Chondrocyte (in vitro differentiated cells): ENCODE results near the gene FAT1. TPM values are rescaled to one million over a fixed set of nuclear protein-coding genes. Genes with fewer than 3 reads are reported as not detected.

Source experiments
- DNase-seq: peaks from one replicate; pipeline ENCODE4 v3.0.0; 2021; ENCODE audit warnings: mixed read lengths, low spot score
- H3K27ac Mint-ChIP-seq: one replicate; pipeline ENCODE4 v1.8.0; 2021; ENCODE audit warnings: mild to moderate bottlenecking, moderate library complexity, mixed read lengths; ENCODE audit not compliant: unreplicated experiment
- H3K27me3 Mint-ChIP-seq: 2 replicates; pipeline ENCODE4 v1.8.0; 2021; ENCODE audit warnings: low read depth, mixed read lengths
- H3K36me3 Mint-ChIP-seq: 2 replicates; pipeline ENCODE4 v1.8.0; 2021; ENCODE audit warnings: low read depth, mixed read lengths
- H3K4me1 Mint-ChIP-seq: 2 replicates; pipeline ENCODE4 v1.8.0; 2021; ENCODE audit warnings: low read depth, mild to moderate bottlenecking, mixed read lengths
- H3K4me3 Mint-ChIP-seq: one replicate; pipeline ENCODE4 v1.8.0; 2021; ENCODE audit warnings: mild to moderate bottlenecking, moderate library complexity, mixed read lengths; ENCODE audit not compliant: unreplicated experiment
- H3K9me3 Mint-ChIP-seq: 2 replicates; pipeline ENCODE4 v1.8.0; 2021; ENCODE audit warnings: low read depth, mixed read lengths
- CTCF ChIP-seq: fragments of 200-600 bp; sonication (generic); IDR thresholded peaks from 2 replicates; pipeline ENCODE4 v1.5.0; 2021; ENCODE audit warnings: antibody characterized with exemption, mild to moderate bottlenecking, moderate library complexity
- total RNA-seq: library from RNA; stranded (reverse); gene quantifications from 3 replicates; pipeline ENCODE4 v1.2.1, GENCODE V29; 2021

Gene FAT1
- total RNA-seq, 1 donor from 2014 or later: 671 TPM

- DNase-seq: no peak
- H3K27me3 Mint-ChIP-seq: no peaks in the 10 kb centered on the region
- no peaks in the 10 kb centered on the region for H3K9me3 Mint-ChIP-seq
- H3K4me1 Mint-ChIP-seq: peaks cover 38% of the 10 kb centered on the region
- peak; percentile 90 for TF ChIP-seq CTCF
- H3K4me3 Mint-ChIP-seq: peak overlapping the region; percentile 95
- peak overlapping the region; percentile 98 for H3K27ac Mint-ChIP-seq
- peaks cover 6% of the 10 kb centered on the region for H3K36me3 Mint-ChIP-seq
Observed at GRCh38 chr4:186725469-186726425, 2.1 kb upstream of the FAT1 start.

- Mint-ChIP-seq H3K9me3 (no peaks in the 10 kb centered on the region), H3K27me3 (no peaks in the 10 kb centered on the region), H3K4me3 (peak overlapping the region; percentile 95), H3K36me3 (peaks cover 6% of the 10 kb centered on the region), H3K27ac (peak overlapping the region; percentile 98), H3K4me1 (peaks cover 38% of the 10 kb centered on the region)
- no peak for DNase-seq
- no peak for TF ChIP-seq CTCF
Observed at GRCh38 chr4:186724864-186725468, 1.3 kb upstream of the FAT1 start.

GRCh38 chr4:186724058-186724863 lies 605 bp upstream of the FAT1 start:
- H3K4me1 Mint-ChIP-seq: peaks cover 37% of the 10 kb centered on the region
- peaks cover 6% of the 10 kb centered on the region for H3K36me3 Mint-ChIP-seq
- no peak for DNase-seq
- no peaks in the 10 kb centered on the region for H3K9me3 Mint-ChIP-seq
- peak overlapping the region; percentile 95 for H3K4me3 Mint-ChIP-seq
- TF ChIP-seq CTCF: no peak
- H3K27me3 Mint-ChIP-seq: no peaks in the 10 kb centered on the region
- peak overlapping the region; percentile 98 for H3K27ac Mint-ChIP-seq

GRCh38 chr4:186722796-186723291 lies 812 bp downstream of the FAT1 start:
- Mint-ChIP-seq H3K4me1 (peaks cover 27% of the 10 kb centered on the region), H3K27me3 (no peaks in the 10 kb centered on the region), H3K9me3 (no peaks in the 10 kb centered on the region), H3K36me3 (peaks cover 6% of the 10 kb centered on the region), H3K4me3 (peak overlapping the region; percentile 80), H3K27ac (peak overlapping the region; percentile 89)
- peak; percentile 11 for TF ChIP-seq CTCF
- DNase-seq: no peak
